Upper lobe of right lung (tissue), 1 donor: Measurements from ENCODE around the gene EPB42. TPM values are rescaled to one million over a fixed set of nuclear protein-coding genes. Genes with fewer than 3 reads are reported as not detected.
"Not testable (repeated sequence)": the region's sequence is repeated elsewhere in the genome, so short reads cannot be mapped to it uniquely, and the experiment has no call there.

Source experiments
- ATAC-seq: fragments of 200-7000 bp; cut with Tn5 transposase; one replicate; pipeline ENCODE4 v1.9.1; 2020; ENCODE audit warnings: mild to moderate bottlenecking, moderate library complexity
- DNase-seq: peaks from one replicate; pipeline ENCODE4 v3.0.0-alpha.2; 2020
- H3K27ac ChIP-seq: fragments of 200-600 bp; one replicate; pipeline ENCODE4 v1.8.0; 2022
- H3K27me3 ChIP-seq: fragments of 200-600 bp; one replicate; pipeline ENCODE4 v1.8.0; 2022; ENCODE audit warnings: mild to moderate bottlenecking
- H3K36me3 ChIP-seq: fragments of 200-600 bp; one replicate; pipeline ENCODE4 v1.8.0; 2022
- H3K4me1 ChIP-seq: fragments of 200-600 bp; one replicate; pipeline ENCODE4 v1.8.0; 2022
- H3K4me3 ChIP-seq: fragments of 200-600 bp; one replicate; pipeline ENCODE4 v1.8.0; 2022; ENCODE audit warnings: mild to moderate bottlenecking
- H3K9me3 ChIP-seq: fragments of 200-600 bp; one replicate; pipeline ENCODE4 v1.8.0; 2022
- intact Hi-C: fragments of 100-400 bp; cut with DNase I; formaldehyde crosslinking; loops from one replicate; pipeline ENCODE4 v1.11.0; 2022
- total RNA-seq: library from RNA; stranded (reverse); fragmentation: NEBNext Ultra II Directional; extraction: Animal tissue kit (Norgen Biotek cat#: 25700); gene quantifications from one replicate; pipeline ENCODE4 v1.2.1, GENCODE V29; 2021
- TF ChIP-seq, protein P1 (sequence below): fragments of 200-600 bp; IDR thresholded peaks from one replicate; pipeline ENCODE4 v1.8.0; 2022; ENCODE audit warnings: antibody characterized with exemption
- donor health status: DM: no; HTN: yes; CAD: no; lungs with severe emphysema.

Gene EPB42
- total RNA-seq, 1 donor from 2014 or later = not detected

GRCh38 chr15:43232289-43232874, 11.6 kb upstream of the EPB42 start:
- Histone ChIP-seq H3K36me3 (no peaks in the 10 kb centered on the region), H3K9me3 (no peaks in the 10 kb centered on the region), H3K27me3 (no peaks in the 10 kb centered on the region), H3K27ac (no peak overlapping the region), H3K4me1 (no peaks in the 10 kb centered on the region), H3K4me3 (no peak overlapping the region)
- TF ChIP-seq, protein P1, sequence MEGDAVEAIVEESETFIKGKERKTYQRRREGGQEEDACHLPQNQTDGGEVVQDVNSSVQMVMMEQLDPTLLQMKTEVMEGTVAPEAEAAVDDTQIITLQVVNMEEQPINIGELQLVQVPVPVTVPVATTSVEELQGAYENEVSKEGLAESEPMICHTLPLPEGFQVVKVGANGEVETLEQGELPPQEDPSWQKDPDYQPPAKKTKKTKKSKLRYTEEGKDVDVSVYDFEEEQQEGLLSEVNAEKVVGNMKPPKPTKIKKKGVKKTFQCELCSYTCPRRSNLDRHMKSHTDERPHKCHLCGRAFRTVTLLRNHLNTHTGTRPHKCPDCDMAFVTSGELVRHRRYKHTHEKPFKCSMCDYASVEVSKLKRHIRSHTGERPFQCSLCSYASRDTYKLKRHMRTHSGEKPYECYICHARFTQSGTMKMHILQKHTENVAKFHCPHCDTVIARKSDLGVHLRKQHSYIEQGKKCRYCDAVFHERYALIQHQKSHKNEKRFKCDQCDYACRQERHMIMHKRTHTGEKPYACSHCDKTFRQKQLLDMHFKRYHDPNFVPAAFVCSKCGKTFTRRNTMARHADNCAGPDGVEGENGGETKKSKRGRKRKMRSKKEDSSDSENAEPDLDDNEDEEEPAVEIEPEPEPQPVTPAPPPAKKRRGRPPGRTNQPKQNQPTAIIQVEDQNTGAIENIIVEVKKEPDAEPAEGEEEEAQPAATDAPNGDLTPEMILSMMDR = no peak
- ATAC-seq (no peak), DNase-seq (no peak)
- intact Hi-C loops = no loop called here

DNA sequence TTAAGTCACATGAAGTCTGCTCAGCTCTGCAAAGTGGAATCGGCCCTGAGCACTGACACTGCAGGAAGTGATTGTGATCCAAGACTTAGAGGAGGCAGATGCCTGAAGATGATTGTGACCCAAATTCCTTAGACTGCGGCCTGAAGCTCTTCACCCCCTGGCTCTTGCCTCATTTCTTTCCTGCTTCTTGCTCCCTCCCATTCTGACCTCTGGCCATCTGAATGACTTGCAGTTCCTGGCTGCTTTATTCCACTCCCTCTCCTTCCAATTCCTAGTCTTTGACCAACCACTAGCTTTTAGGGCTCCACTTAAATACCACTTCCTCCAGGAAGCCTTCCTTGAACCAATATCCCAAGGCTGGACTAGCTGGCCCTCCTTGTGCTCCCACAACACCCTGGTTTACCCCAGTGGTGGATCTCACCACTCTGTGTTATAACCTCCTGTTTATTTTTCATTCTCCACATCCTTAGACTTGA, 9.9 kb upstream of the EPB42 start:
- H3K9me3 ChIP-seq = no peaks in the 10 kb centered on the region
- H3K27ac ChIP-seq = peak overlapping the region; percentile 24
- H3K36me3 ChIP-seq = no peaks in the 10 kb centered on the region
- no peaks in the 10 kb centered on the region for H3K27me3 ChIP-seq
- TF ChIP-seq, protein P1 = no peak
- intact Hi-C loops = no loop called here
- no peak for DNase-seq
- ATAC-seq = peak; percentile 52
- H3K4me1 ChIP-seq = no peaks in the 10 kb centered on the region
- no peak overlapping the region for H3K4me3 ChIP-seq

DNA sequence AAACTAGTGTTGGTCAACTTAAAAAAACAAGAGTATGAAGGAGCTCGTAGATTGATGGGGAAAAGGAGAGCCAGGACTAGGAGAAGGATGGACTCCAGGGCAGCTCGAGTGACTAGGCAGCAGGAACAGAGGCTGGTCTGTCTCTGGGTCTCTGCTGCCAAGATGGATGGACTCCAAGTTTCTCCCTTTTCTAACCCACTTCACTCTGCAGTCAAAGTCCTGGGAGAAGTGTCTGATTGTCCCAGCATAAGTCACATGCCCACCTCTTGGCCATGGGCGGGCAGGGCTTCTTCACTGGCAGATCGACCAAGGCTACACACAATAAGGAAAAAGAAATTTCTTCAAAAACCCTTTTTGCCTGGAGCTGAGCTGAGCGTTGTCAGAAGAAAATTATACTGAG, 9.2 kb upstream of the EPB42 start:
- H3K27ac ChIP-seq = no peak overlapping the region
- no peaks in the 10 kb centered on the region for H3K4me1 ChIP-seq
- no peaks in the 10 kb centered on the region for H3K9me3 ChIP-seq
- TF ChIP-seq, protein P1 = no peak
- DNase-seq (no peak), ATAC-seq (no peak)
- intact Hi-C loops = no loop called here
- H3K4me3 ChIP-seq = no peak overlapping the region
- no peaks in the 10 kb centered on the region for H3K27me3 ChIP-seq
- no peaks in the 10 kb centered on the region for H3K36me3 ChIP-seq

- intact Hi-C loops = no loop called here
- no peak for DNase-seq
- TF ChIP-seq, protein P1 = no peak
- Histone ChIP-seq H3K4me1 (no peaks in the 10 kb centered on the region), H3K27ac (no peak overlapping the region), H3K36me3 (no peaks in the 10 kb centered on the region), H3K4me3 (no peak overlapping the region), H3K27me3 (no peaks in the 10 kb centered on the region), H3K9me3 (no peaks in the 10 kb centered on the region)
- ATAC-seq = no peak
Observed at GRCh38 chr15:43226436-43227305, 5.9 kb upstream of the EPB42 start.

DNA sequence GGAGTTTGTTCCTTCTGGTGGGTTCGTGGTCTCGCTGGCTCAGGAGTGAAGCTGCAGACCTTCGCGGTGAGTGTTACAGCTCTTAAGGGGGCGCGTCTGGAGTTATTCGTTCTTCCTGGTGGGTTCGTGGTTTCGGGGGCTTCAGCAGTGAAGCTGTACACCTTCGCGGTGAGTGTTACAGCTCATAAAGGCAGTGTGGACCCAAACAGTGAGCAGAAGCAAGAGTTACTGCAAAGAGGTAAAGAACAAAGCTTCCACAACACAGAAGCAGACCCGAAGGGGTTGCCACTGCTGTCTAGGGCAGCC, 5.1 kb upstream of the EPB42 start:
- intact Hi-C loops = loop anchor here (2.0 kb wide), 1 partner anchor 59 kb away; no protein-coding TSS in a partner anchor
- H3K9me3 ChIP-seq, H3K27me3 ChIP-seq, DNase-seq, ATAC-seq, H3K36me3 ChIP-seq, H3K27ac ChIP-seq, H3K4me1 ChIP-seq, H3K4me3 ChIP-seq: not testable (repeated sequence)

GRCh38 chr15:43225201-43225949, 4.6 kb upstream of the EPB42 start:
- Histone ChIP-seq H3K27ac (no peak overlapping the region), H3K4me3 (no peak overlapping the region), H3K9me3 (no peaks in the 10 kb centered on the region), H3K4me1 (no peaks in the 10 kb centered on the region), H3K36me3 (no peaks in the 10 kb centered on the region), H3K27me3 (no peaks in the 10 kb centered on the region)
- peak; percentile 89 for ATAC-seq
- no peak for DNase-seq
- intact Hi-C loops = loop anchor here (2.0 kb wide), 1 partner anchor 59 kb away; no protein-coding TSS in a partner anchor
- TF ChIP-seq, protein P1 = peak; percentile 74
